Prostate gland (tissue), 2 donors: Measurements from ENCODE around the gene PCDHB3. TPM values are rescaled to one million over a fixed set of nuclear protein-coding genes. Genes with fewer than 3 reads are reported as not detected.
"Not testable (repeated sequence)": the region's sequence is repeated elsewhere in the genome, so short reads cannot be mapped to it uniquely, and the experiment has no call there.

ENCODE experiments used
- DNase-seq: peaks from one replicate; pipeline ENCODE4 v3.0.0-alpha.2; 2019; ENCODE audit warnings: low spot score
- H3K27ac ChIP-seq, 2 donors: fragments of 200-600 bp; sonication (generic); 2 replicates each; pipeline ENCODE4 v1.5.1; 2017 to 2019
- H3K27me3 ChIP-seq: fragments of 200-600 bp; sonication (generic); replicated peaks from 2 replicates; pipeline ENCODE4 v1.5.1; 2019; ENCODE audit not compliant: insufficient read depth
- H3K36me3 ChIP-seq, 2 donors: fragments of 200-600 bp; sonication (generic); 1 replicate in 1 of 2; 2 replicates in 1 of 2; pipeline versions ENCODE4 v1.5.1 to v1.8.1; 2017 to 2019
- H3K4me1 ChIP-seq: fragments of 200-600 bp; sonication (generic); replicated peaks from 2 replicates; pipeline ENCODE4 v1.5.1; 2019
- H3K4me3 ChIP-seq, 2 donors: fragments of 200-600 bp; sonication (generic); 2 replicates each; pipeline ENCODE4 v1.5.1; 2017 to 2019
- H3K9me3 ChIP-seq: fragments of 200-600 bp; sonication (generic); 2 replicates; pipeline ENCODE4 v1.5.1; 2017
- CTCF ChIP-seq, 4 experiments: fragments of 200-600 bp in 2 of 4; fragments of 450-650 bp in 2 of 4; sonication (generic) in 2 of 4; IDR thresholded peaks; 1 replicate in 3 of 4; 2 replicates in 1 of 4; pipeline ENCODE4 v1.5.1; 2016 to 2019; ENCODE audit warnings: antibody characterized with exemption in 4 of 4, mild to moderate bottlenecking in 2 of 4, moderate library complexity in 2 of 4
- POLR2A ChIP-seq: fragments of 450-650 bp; IDR thresholded peaks from one replicate; pipeline ENCODE4 v1.6.1; 2016; ENCODE audit warnings: antibody characterized with exemption, mild to moderate bottlenecking
- POLR2AphosphoS5 ChIP-seq: sonication (generic); formaldehyde crosslinking; IDR thresholded peaks from one replicate; pipeline ENCODE4 v1.6.1; 2017; ENCODE audit warnings: antibody characterized with exemption
- WGBS: methylation state at CpG from one replicate; pipeline ENCODE4 v1.1.5; 2018; 5-methylcytosine and 5-hydroxymethylcytosine counted together
- intact Hi-C: fragments of 100-400 bp; cut with DNase I; formaldehyde crosslinking; loops from one replicate; pipeline ENCODE4 v1.14.2; 2022
- total RNA-seq, 2 donors: library from RNA; depleted of rRNA; stranded (reverse); fragments of >200 nt; gene quantifications; one replicate each; pipeline ENCODE4 v1.1.0, GENCODE V29; 2016

Gene PCDHB3
- total RNA-seq, 2 donors from 2014 or later, result 2.5 to 6.5 TPM

GRCh38 chr5:141101059-141101458 lies 786 bp downstream of the PCDHB3 start:
- intact Hi-C loops, result no loop called here
- Histone ChIP-seq H3K4me1 (no peaks in the 10 kb centered on the region), H3K27me3 (no peaks in the 10 kb centered on the region), H3K4me3 (no peak overlapping the region), H3K9me3 (peaks cover 5% of the 10 kb centered on the region), H3K36me3 (no peaks in the 10 kb centered on the region), H3K27ac (no peak overlapping the region)
- TF ChIP-seq CTCF (IDR thresholded peaks at IDR 0.05), result no peak
- TF ChIP-seq POLR2A, result no peak
- no peak for TF ChIP-seq POLR2AphosphoS5
- 37% methylated on average over 20 of the region's 20 CpGs for WGBS
- DNase-seq, result no peak

GRCh38 chr5:141102070-141102469 lies 1.8 kb downstream of the PCDHB3 start:
- 37% methylated on average over 25 of the region's 39 CpGs for WGBS
- H3K9me3 ChIP-seq, H3K4me3 ChIP-seq: not testable (repeated sequence)

GRCh38 chr5:141102471-141102870 lies 2.2 kb downstream of the PCDHB3 start:
- H3K4me1 ChIP-seq, H3K27ac ChIP-seq, DNase-seq, H3K27me3 ChIP-seq, intact Hi-C loops, H3K4me3 ChIP-seq, H3K9me3 ChIP-seq, H3K36me3 ChIP-seq: not testable (repeated sequence)
- no CpG with 5 or more reads among the region's 38 CpGs for WGBS

More at GRCh38 chr5:141102070-141102469, 1.8 kb downstream of the PCDHB3 start:
- H3K27me3 ChIP-seq, H3K4me1 ChIP-seq, intact Hi-C loops, DNase-seq, H3K36me3 ChIP-seq, H3K27ac ChIP-seq: not testable (repeated sequence)

GRCh38 chr5:141105350-141105749 lies 5.1 kb downstream of the PCDHB3 start:
- no peaks in the 10 kb centered on the region for H3K9me3 ChIP-seq
- intact Hi-C loops, result no loop called here

GRCh38 chr5:141119250-141119649 lies 19.0 kb downstream of the PCDHB3 start:
- intact Hi-C loops, result no loop called here
- Histone ChIP-seq H3K9me3 (no peaks in the 10 kb centered on the region), H3K27me3 (no peaks in the 10 kb centered on the region), H3K36me3 (no peaks in the 10 kb centered on the region), H3K4me1 (no peaks in the 10 kb centered on the region), H3K4me3 (no peak overlapping the region), H3K27ac (no peak overlapping the region)
- 37% methylated on average over 2 of the region's 2 CpGs for WGBS
- TF ChIP-seq CTCF (IDR thresholded peaks at IDR 0.05), result no peak
- no peak for TF ChIP-seq POLR2A
- TF ChIP-seq POLR2AphosphoS5, result no peak
- no peak for DNase-seq

More at GRCh38 chr5:141105350-141105749, 5.1 kb downstream of the PCDHB3 start:
- Histone ChIP-seq H3K4me1 (no peaks in the 10 kb centered on the region), H3K36me3 (no peaks in the 10 kb centered on the region), H3K27me3 (no peaks in the 10 kb centered on the region), H3K4me3 (no peak overlapping the region), H3K27ac (no peak overlapping the region)
- TF ChIP-seq CTCF (IDR thresholded peaks at IDR 0.05) (no peak), POLR2A (no peak), POLR2AphosphoS5 (no peak)
- 86% methylated on average over 2 of the region's 2 CpGs for WGBS
- DNase-seq, result no peak

- Histone ChIP-seq H3K27ac (no peak within 1 kb of the TSS), H3K9me3 (no peaks in the 10 kb centered on the region), H3K27me3 (no peaks in the 10 kb centered on the region), H3K4me1 (no peaks in the 10 kb centered on the region), H3K4me3 (no peak within 1 kb of the TSS), H3K36me3 (no peaks in the 10 kb centered on the region)
- DNase-seq, result no peak
- no peak for TF ChIP-seq POLR2AphosphoS5
- TF ChIP-seq POLR2A, result no peak
- TF ChIP-seq CTCF (IDR thresholded peaks at IDR 0.05), result peak in 1 of 4 experiments; percentile 20
- 19% methylated on average over 16 of the region's 16 CpGs for WGBS
- intact Hi-C loops, result no loop called here
Measured at GRCh38 chr5:141121563-141121962, 21.3 kb downstream of the PCDHB3 start, which contains the start of gene PCDHB4. TSS of gene PCDHB4 (plus strand) at chr5:141121818. CDS start at chr5:141121999, 181 bp downstream.
